ENCODE measurements around the gene GCHFR.

GCHFR gene

GRCh38 chr15:40723919-40724318, 39.9 kb upstream of the GCHFR start:
- DNase-seq (ENCODE audit: extremely low read depth, low read depth) = no peak
- TF ChIP-seq CTCF (IDR thresholded peaks at IDR 0.05; ENCODE audit: low read depth, low read length, missing control alignments) = no peak
- no peak overlapping the region for H3K4me3 ChIP-seq (replicated peaks; ENCODE audit: low read depth, low read length)

GRCh38 chr15:40731034-40731433, 32.8 kb upstream of the GCHFR start:
- no peak overlapping the region for H3K4me3 ChIP-seq (replicated peaks; ENCODE audit: low read depth, low read length)
- no peak for DNase-seq (ENCODE audit: extremely low read depth, low read depth)
- no peak for TF ChIP-seq CTCF (IDR thresholded peaks at IDR 0.05; ENCODE audit: low read depth, low read length, missing control alignments)

- no peak for TF ChIP-seq CTCF (IDR thresholded peaks at IDR 0.05; ENCODE audit: low read depth, low read length, missing control alignments)
- DNase-seq (ENCODE audit: extremely low read depth, low read depth) = no peak
- no peak overlapping the region for H3K4me3 ChIP-seq (replicated peaks; ENCODE audit: low read depth, low read length)
These were observed 27.3 kb upstream of the GCHFR start for GRCh38 chr15:40736575-40736974.

GRCh38 chr15:40737048-40737447, 26.8 kb upstream of the GCHFR start:
- H3K4me3 ChIP-seq (replicated peaks; ENCODE audit: low read depth, low read length) = no peak overlapping the region
- no peak for DNase-seq (ENCODE audit: extremely low read depth, low read depth)
- TF ChIP-seq CTCF (IDR thresholded peaks at IDR 0.05; ENCODE audit: low read depth, low read length, missing control alignments) = no peak

- no peak overlapping the region for H3K4me3 ChIP-seq (replicated peaks; ENCODE audit: low read depth, low read length)
- DNase-seq (ENCODE audit: extremely low read depth, low read depth) = no peak
- TF ChIP-seq CTCF (IDR thresholded peaks at IDR 0.05; ENCODE audit: low read depth, low read length, missing control alignments) = no peak
These were observed 24.8 kb upstream of the GCHFR start for GRCh38 chr15:40739047-40739446.

GRCh38 chr15:40739854-40740253, 24.0 kb upstream of the GCHFR start:
- no peak for DNase-seq (ENCODE audit: extremely low read depth, low read depth)
- TF ChIP-seq CTCF (IDR thresholded peaks at IDR 0.05; ENCODE audit: low read depth, low read length, missing control alignments) = no peak
- H3K4me3 ChIP-seq (replicated peaks; ENCODE audit: low read depth, low read length) = no peak overlapping the region

- DNase-seq (ENCODE audit: extremely low read depth, low read depth) = no peak
- no peak overlapping the region for H3K4me3 ChIP-seq (replicated peaks; ENCODE audit: low read depth, low read length)
- no peak for TF ChIP-seq CTCF (IDR thresholded peaks at IDR 0.05; ENCODE audit: low read depth, low read length, missing control alignments)
These were observed 20.4 kb upstream of the GCHFR start for GRCh38 chr15:40743485-40743901.

All from HFF-Myc (cell line).